ENCODE data around the gene RD3L. TPM values are rescaled to one million over a fixed set of nuclear protein-coding genes. Genes with fewer than 3 reads are reported as not detected.
A peak's percentile ranks its signal among the peaks of the same experiment; 100 is the strongest.

Gene RD3L
- total and polyA plus RNA-seq, 2 of the 13 experiments (the other 11 are each of a cell fraction or from before 2014, with no cell fraction given): not detected

DNA sequence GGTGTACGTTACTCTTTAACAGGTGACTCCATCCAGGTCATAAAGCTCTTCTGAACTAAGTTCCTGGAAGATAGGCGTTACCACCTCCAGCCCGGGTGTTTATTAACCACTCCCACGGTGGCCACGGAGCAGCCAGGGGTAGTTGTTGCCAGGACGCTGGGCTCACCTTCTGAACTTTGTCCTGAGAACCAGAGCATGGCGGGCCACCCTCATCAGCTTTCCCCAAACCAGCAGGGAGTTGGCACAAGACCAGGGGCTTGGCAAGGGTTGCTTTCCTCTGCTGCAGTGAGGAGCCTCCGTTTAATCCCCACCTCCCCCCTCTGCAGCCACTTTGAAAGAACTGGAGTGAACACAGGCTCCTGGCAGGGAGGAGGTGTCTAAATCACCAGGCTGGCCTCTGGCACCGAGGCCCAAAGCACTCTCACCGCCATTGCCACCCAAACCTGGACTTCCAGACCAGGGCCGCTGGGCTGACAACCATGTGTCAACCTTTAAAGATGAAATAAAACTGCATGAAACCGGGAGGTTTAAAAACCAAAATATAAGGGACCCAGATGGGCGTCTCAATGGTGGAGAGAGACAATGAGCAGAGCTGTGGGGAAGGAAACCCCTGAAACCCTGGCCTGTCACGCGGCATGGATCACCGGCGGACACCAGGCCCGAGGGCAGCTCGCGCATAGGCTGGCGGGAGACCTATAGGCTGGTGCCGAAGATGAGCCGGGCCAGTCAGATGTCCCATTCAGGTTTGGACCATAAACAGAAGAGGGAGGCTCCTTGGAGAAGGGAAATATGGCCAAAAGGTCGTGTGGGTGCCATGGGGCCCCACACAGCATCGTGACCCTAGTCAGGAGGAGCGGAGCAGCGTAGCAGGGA lies 45.0 kb downstream of the RD3L start (continued):
- TF ChIP-seq ZGPAT (CRISPR knock-in tag; IDR thresholded peaks at IDR 0.05) (0 out of 2 replicates have a peak, but pooled peaks have one; percentile 23), MED1 (CRISPR knock-in tag; IDR thresholded peaks at IDR 0.05) (peak; percentile 36; the same call in 1 of the 2 replicates), ZNF879 (CRISPR knock-in tag; IDR thresholded peaks at IDR 0.05) (no peak), AKAP8 (CRISPR knock-in tag; IDR thresholded peaks at IDR 0.05) (no peak), YY1 (IDR thresholded peaks at IDR 0.05; ENCODE audit: insufficient read depth, insufficient replicate concordance, low read depth, low read length) (peak; percentile 57), HNRNPL (IDR thresholded peaks at IDR 0.05; ENCODE audit: low read depth, low read length) (peak; percentile 76; the same call in 1 of the 2 replicates), BCL6 (CRISPR knock-in tag; IDR thresholded peaks at IDR 0.05) (peak; percentile 38; the same call in 1 of the 2 replicates), ZNF180 (CRISPR knock-in tag; IDR thresholded peaks at IDR 0.05; ENCODE audit: borderline replicate concordance, low read depth) (no peak), ZBTB39 (CRISPR knock-in tag; IDR thresholded peaks at IDR 0.05) (no peak), ZNF687 (CRISPR knock-in tag; IDR thresholded peaks at IDR 0.05) (peak; percentile 67), NONO (IDR thresholded peaks at IDR 0.05) (no peak), NONO (CRISPR knock-in tag; conservative IDR thresholded peaks at IDR 0.05) (0 out of 2 replicates have a peak, but pooled peaks have one; percentile 16), THAP11 (CRISPR knock-in tag; IDR thresholded peaks at IDR 0.05) (peak; percentile 30; the same call in 1 of the 2 replicates), ZNF331 (CRISPR knock-in tag; IDR thresholded peaks at IDR 0.05) (no peak), SAP130 (CRISPR knock-in tag; IDR thresholded peaks at IDR 0.05; ENCODE audit: low read depth) (peak; percentile 42; the same call in 1 of the 2 replicates), HNRNPLL (IDR thresholded peaks at IDR 0.05; ENCODE audit: low read depth, low read length, poor library complexity, severe bottlenecking) (no peak), POLR2A (IDR thresholded peaks at IDR 0.05; ENCODE audit: insufficient read depth in 1 of 2, low read depth in 2 of 2, low read length in 2 of 2) (0 out of 4 replicates have a peak, but pooled peaks of 1 of the 2 experiments have one; percentile 32)
- TF ChIP-seq, protein P1, sequence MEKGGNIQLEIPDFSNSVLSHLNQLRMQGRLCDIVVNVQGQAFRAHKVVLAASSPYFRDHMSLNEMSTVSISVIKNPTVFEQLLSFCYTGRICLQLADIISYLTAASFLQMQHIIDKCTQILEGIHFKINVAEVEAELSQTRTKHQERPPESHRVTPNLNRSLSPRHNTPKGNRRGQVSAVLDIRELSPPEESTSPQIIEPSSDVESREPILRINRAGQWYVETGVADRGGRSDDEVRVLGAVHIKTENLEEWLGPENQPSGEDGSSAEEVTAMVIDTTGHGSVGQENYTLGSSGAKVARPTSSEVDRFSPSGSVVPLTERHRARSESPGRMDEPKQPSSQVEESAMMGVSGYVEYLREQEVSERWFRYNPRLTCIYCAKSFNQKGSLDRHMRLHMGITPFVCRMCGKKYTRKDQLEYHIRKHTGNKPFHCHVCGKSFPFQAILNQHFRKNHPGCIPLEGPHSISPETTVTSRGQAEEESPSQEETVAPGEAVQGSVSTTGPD (CRISPR knock-in tag; IDR thresholded peaks at IDR 0.05): peak; percentile 70; the same call in 1 of the 2 replicates
